Gastroesophageal sphincter (tissue), 4 donors: Measurements from ENCODE around the gene TTC6. TPM values are rescaled to one million over a fixed set of nuclear protein-coding genes. Genes with fewer than 3 reads are reported as not detected.

Source experiments
- ATAC-seq: fragments of 150-250 bp; one replicate; pipeline ENCODE4 v1.9.1; 2016; ENCODE audit warnings: mild to moderate bottlenecking, moderate library complexity
- H3K27ac ChIP-seq, 4 donors: fragments of 200-600 bp; sonication (generic) in 3 of 4; 1 replicate in 3 of 4; 2 replicates in 1 of 4; pipeline ENCODE4 v1.5.1; 2016 to 2019
- H3K27me3 ChIP-seq: fragments of 200-600 bp; sonication (generic); one replicate; pipeline ENCODE4 v1.5.1; 2019
- H3K36me3 ChIP-seq, 2 donors: fragments of 200-600 bp; sonication (generic); one replicate each; pipeline ENCODE4 v1.5.1; 2019; ENCODE audit warnings: control low read depth in 1 of 2
- H3K4me1 ChIP-seq, 3 donors: fragments of 200-600 bp; sonication (generic); 1 replicate in 2 of 3; 2 replicates in 1 of 3; pipeline ENCODE4 v1.5.1; 2016 to 2019; ENCODE audit warnings: control low read depth in 2 of 3
- H3K4me3 ChIP-seq, 2 donors: fragments of 200-600 bp; sonication (generic); one replicate each; pipeline ENCODE4 v1.5.1; 2019; ENCODE audit warnings: mild to moderate bottlenecking in 1 of 2, moderate library complexity in 1 of 2
- H3K9me3 ChIP-seq, 3 donors: fragments of 200-600 bp; sonication (generic); one replicate each; pipeline ENCODE4 v1.5.1; 2017 to 2019; ENCODE audit warnings: control low read depth in 2 of 3
- CTCF ChIP-seq, 4 experiments: fragments of 200-600 bp in 2 of 4; fragments of 450-650 bp in 2 of 4; sonication (generic) in 1 of 4; IDR thresholded peaks; one replicate each; pipeline ENCODE4 v1.5.1; 2017 to 2019; ENCODE audit warnings: antibody characterized with exemption in 4 of 4, mild to moderate bottlenecking in 2 of 4, moderate library complexity in 2 of 4
- EP300 ChIP-seq: sonication (generic); formaldehyde crosslinking; IDR thresholded peaks from one replicate; pipeline ENCODE4 v1.6.1; 2017; ENCODE audit warnings: antibody characterized with exemption, mild to moderate bottlenecking
- POLR2A ChIP-seq, 2 donors: fragments of 450-650 bp; IDR thresholded peaks; one replicate each; pipeline ENCODE4 v1.6.1; 2017; ENCODE audit warnings: antibody characterized with exemption in 2 of 2, mild to moderate bottlenecking in 2 of 2, moderate library complexity in 1 of 2
- POLR2AphosphoS5 ChIP-seq: sonication (generic); formaldehyde crosslinking; IDR thresholded peaks from one replicate; pipeline ENCODE4 v1.6.1; 2017; ENCODE audit warnings: antibody characterized with exemption
- WGBS, 2 donors: methylation state at CpG; one replicate each; pipeline ENCODE4 v1.1.5; 2018; ENCODE audit warnings: low coverage in 1 of 2; 5-methylcytosine and 5-hydroxymethylcytosine counted together
- total RNA-seq, 4 donors: library from RNA; depleted of rRNA; stranded (reverse); fragments of >200 nt; gene quantifications; one replicate each; pipeline ENCODE4 v1.1.0, GENCODE V29; 2016

The TTC6 gene
- total RNA-seq, 4 donors from 2014 or later, result 0.31 to 1.1 TPM; not detected in 2

GRCh38 chr14:37618498-37619028 is 23.1 kb downstream of the TTC6 start:
- Histone ChIP-seq H3K36me3 (no peaks in the 10 kb centered on the region), H3K9me3 (peaks cover 0 to 34% (median 0%) of the 10 kb centered on the region in 3 donors), H3K27ac (no peak overlapping the region), H3K27me3 (peaks cover 47% of the 10 kb centered on the region), H3K4me3 (no peak overlapping the region), H3K4me1 (peaks cover 0 to 9% (median 6%) of the 10 kb centered on the region in 3 donors)
- no peak for ATAC-seq
- 61 to 71% methylated on average over 1 of the region's 1 CpG for WGBS, 2 donors
- TF ChIP-seq EP300 (no peak), CTCF (IDR thresholded peaks at IDR 0.05) (no peak), POLR2AphosphoS5 (no peak), POLR2A (IDR thresholded peaks at IDR 0.05) (no peak)

GRCh38 chr14:37620856-37621255 is 25.4 kb downstream of the TTC6 start:
- Histone ChIP-seq H3K36me3 (no peaks in the 10 kb centered on the region), H3K4me3 (no peak overlapping the region), H3K27me3 (peaks cover 52% of the 10 kb centered on the region), H3K27ac (no peak overlapping the region), H3K4me1 (peaks cover 0 to 9% (median 6%) of the 10 kb centered on the region in 3 donors), H3K9me3 (peaks cover 0 to 12% (median 0%) of the 10 kb centered on the region in 3 donors)
- no peak for ATAC-seq
- no peak for TF ChIP-seq POLR2AphosphoS5
- no peak for TF ChIP-seq CTCF (IDR thresholded peaks at IDR 0.05)
- TF ChIP-seq EP300, result no peak
- no peak for TF ChIP-seq POLR2A (IDR thresholded peaks at IDR 0.05)

GRCh38 chr14:37622231-37622923 is 26.9 kb downstream of the TTC6 start:
- H3K9me3 ChIP-seq, result no peaks in the 10 kb centered on the region
- TF ChIP-seq POLR2A (IDR thresholded peaks at IDR 0.05) (no peak), EP300 (no peak)
- peaks cover 52% of the 10 kb centered on the region for H3K27me3 ChIP-seq
- no peaks in the 10 kb centered on the region for H3K36me3 ChIP-seq
- peak overlapping the region in 1 of 2 donors; percentile 25 for H3K4me3 ChIP-seq
- WGBS, 2 donors, result 6% methylated on average over 8 of the region's 81 CpGs; no CpG with 5 or more reads in 1 of the 2 donors
- ATAC-seq, result no peak
- H3K27ac ChIP-seq, result no peak overlapping the region
- peaks cover 0 to 9% (median 6%) of the 10 kb centered on the region in 3 donors for H3K4me1 ChIP-seq

GRCh38 chr14:37623426-37623951 is 28.1 kb downstream of the TTC6 start:
- WGBS, 2 donors, result 67 to 80% methylated on average over 1 of the region's 1 CpG
- ATAC-seq, result no peak
- H3K27ac ChIP-seq, result no peak overlapping the region

GRCh38 chr14:37623971-37624370 is 28.5 kb downstream of the TTC6 start:
- WGBS, 2 donors, result 92 to 100% methylated on average over 1 of the region's 1 CpG

More at GRCh38 chr14:37623426-37623951, 28.1 kb downstream of the TTC6 start:
- Histone ChIP-seq H3K36me3 (no peaks in the 10 kb centered on the region), H3K4me3 (no peak overlapping the region), H3K4me1 (peaks cover 0 to 9% (median 6%) of the 10 kb centered on the region in 3 donors), H3K9me3 (no peaks in the 10 kb centered on the region), H3K27me3 (peaks cover 52% of the 10 kb centered on the region)
- TF ChIP-seq POLR2A (IDR thresholded peaks at IDR 0.05) (no peak), CTCF (IDR thresholded peaks at IDR 0.05) (no peak), EP300 (no peak), POLR2AphosphoS5 (no peak)

More at GRCh38 chr14:37623971-37624370, 28.5 kb downstream of the TTC6 start:
- Histone ChIP-seq H3K4me1 (peaks cover 0 to 9% (median 6%) of the 10 kb centered on the region in 3 donors), H3K4me3 (no peak overlapping the region), H3K27me3 (peaks cover 52% of the 10 kb centered on the region), H3K36me3 (no peaks in the 10 kb centered on the region), H3K27ac (no peak overlapping the region), H3K9me3 (peaks cover 0 to 5% (median 0%) of the 10 kb centered on the region in 3 donors)
- no peak for ATAC-seq
- TF ChIP-seq POLR2AphosphoS5, result no peak
- no peak for TF ChIP-seq CTCF (IDR thresholded peaks at IDR 0.05)
- no peak for TF ChIP-seq EP300
- TF ChIP-seq POLR2A (IDR thresholded peaks at IDR 0.05), result no peak
